Measurements from ENCODE around the gene MANEA. TPM values are rescaled to one million over a fixed set of nuclear protein-coding genes. Genes with fewer than 3 reads are reported as not detected.

MANEA gene
- total and polyA plus RNA-seq, 2 of the 13 experiments (the other 11 are each of a cell fraction or from before 2014, with no cell fraction given), result 10.0 to 10.9 TPM

GRCh38 chr6:95577304-95578105, at the start of gene MANEA (continued):
- no peak; the same call in 1 of the 2 replicates for TF ChIP-seq ZNF431 (CRISPR knock-in tag; IDR thresholded peaks at IDR 0.05; ENCODE audit: borderline replicate concordance, low read depth)
- TF ChIP-seq ZNF777 (CRISPR knock-in tag; IDR thresholded peaks at IDR 0.05), result peak; percentile 54
- TF ChIP-seq LCORL (IDR thresholded peaks at IDR 0.05), result no peak
- TF ChIP-seq LCORL (CRISPR knock-in tag; IDR thresholded peaks at IDR 0.05), result no peak
- TF ChIP-seq TCF7 (IDR thresholded peaks at IDR 0.05; ENCODE audit: low read depth), result no peak
- no peak for TF ChIP-seq JARID2 (CRISPR knock-in tag; IDR thresholded peaks at IDR 0.05; ENCODE audit: insufficient replicate concordance)
- TF ChIP-seq ZNF709 (CRISPR knock-in tag; IDR thresholded peaks at IDR 0.05), result peak; percentile 78; the same call in 1 of the 2 replicates
- TF ChIP-seq GTF3A (CRISPR knock-in tag; conservative IDR thresholded peaks at IDR 0.05), result no peak
- no peak for TF ChIP-seq ZNF329 (CRISPR knock-in tag; IDR thresholded peaks at IDR 0.05; ENCODE audit: low read depth)
- no peak for TF ChIP-seq TEAD2 (CRISPR knock-in tag; IDR thresholded peaks at IDR 0.05)
- TF ChIP-seq RFX5 (IDR thresholded peaks at IDR 0.05; ENCODE audit: low read depth, low read length), result no peak
- no peak for TF ChIP-seq ZNF792 (CRISPR knock-in tag; IDR thresholded peaks at IDR 0.05)
- TF ChIP-seq ZMYM4 (CRISPR knock-in tag; IDR thresholded peaks at IDR 0.05), result peak; percentile 80
- TF ChIP-seq ZNF839 (CRISPR knock-in tag; IDR thresholded peaks at IDR 0.05; ENCODE audit: borderline replicate concordance), result peak; percentile 51; the same call in 1 of the 2 replicates
- TF ChIP-seq, protein P1, sequence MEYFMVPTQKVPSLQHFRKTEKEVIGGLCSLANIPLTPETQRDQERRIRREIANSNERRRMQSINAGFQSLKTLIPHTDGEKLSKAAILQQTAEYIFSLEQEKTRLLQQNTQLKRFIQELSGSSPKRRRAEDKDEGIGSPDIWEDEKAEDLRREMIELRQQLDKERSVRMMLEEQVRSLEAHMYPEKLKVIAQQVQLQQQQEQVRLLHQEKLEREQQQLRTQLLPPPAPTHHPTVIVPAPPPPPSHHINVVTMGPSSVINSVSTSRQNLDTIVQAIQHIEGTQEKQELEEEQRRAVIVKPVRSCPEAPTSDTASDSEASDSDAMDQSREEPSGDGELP (IDR thresholded peaks at IDR 0.05; ENCODE audit: borderline replicate concordance, low read depth), result no peak
- TF ChIP-seq SNRNP70 (IDR thresholded peaks at IDR 0.05; ENCODE audit: low read depth, low read length), result no peak
- TF ChIP-seq NBN (conservative IDR thresholded peaks at IDR 0.05), result no peak
- TF ChIP-seq LRRFIP1 (CRISPR knock-in tag; conservative IDR thresholded peaks at IDR 0.05), result no peak
- TF ChIP-seq, protein P2, sequence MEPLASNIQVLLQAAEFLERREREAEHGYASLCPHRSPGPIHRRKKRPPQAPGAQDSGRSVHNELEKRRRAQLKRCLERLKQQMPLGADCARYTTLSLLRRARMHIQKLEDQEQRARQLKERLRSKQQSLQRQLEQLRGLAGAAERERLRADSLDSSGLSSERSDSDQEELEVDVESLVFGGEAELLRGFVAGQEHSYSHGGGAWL (CRISPR knock-in tag; IDR thresholded peaks at IDR 0.05), result no peak
- no peak for TF ChIP-seq ZBTB44 (CRISPR knock-in tag; IDR thresholded peaks at IDR 0.05)
- no peak for TF ChIP-seq ZNF746 (CRISPR knock-in tag; IDR thresholded peaks at IDR 0.05)
- TF ChIP-seq NCOA5 (CRISPR knock-in tag; IDR thresholded peaks at IDR 0.05), result no peak
- no peak for TF ChIP-seq ZSCAN22 (CRISPR knock-in tag; IDR thresholded peaks at IDR 0.05)
- TF ChIP-seq, protein P3, sequence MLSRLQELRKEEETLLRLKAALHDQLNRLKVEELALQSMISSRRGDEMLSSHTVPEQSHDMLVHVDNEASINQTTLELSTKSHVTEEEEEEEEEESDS (CRISPR knock-in tag; IDR thresholded peaks at IDR 0.05; ENCODE audit: borderline replicate concordance), result no peak

Measured in HepG2 (cell line).